GM20431 (cell line): Measurements from ENCODE around the gene DOC2A.

Experiments
- in situ Hi-C: fragments of 300-500 bp; cut with MseI, MboI; formaldehyde crosslinking; loops from one replicate; pipeline ENCODE4 v1.15.0; 2020; ENCODE audit warnings: low sequenced_read_pairs; ENCODE audit not compliant: unreplicated experiment

DOC2A gene

GRCh38 chr16:29993191-29993902 is 17.5 kb downstream of the DOC2A start:
- in situ Hi-C loops = no loop called here

- in situ Hi-C loops = no loop called here
These were observed 18.4 kb downstream of the DOC2A start for GRCh38 chr16:29992344-29992967.

GRCh38 chr16:29991571-29991904 is 19.3 kb downstream of the DOC2A start:
- in situ Hi-C loops = no loop called here

- in situ Hi-C loops = no loop called here
These were observed 19.8 kb downstream of the DOC2A start for GRCh38 chr16:29990883-29991570.

- in situ Hi-C loops = no loop called here
These were observed 20.8 kb downstream of the DOC2A start for GRCh38 chr16:29990034-29990433.

GRCh38 chr16:29989111-29989858 is 21.5 kb downstream of the DOC2A start:
- in situ Hi-C loops = no loop called here

- in situ Hi-C loops = no loop called here
These were observed 22.3 kb downstream of the DOC2A start for GRCh38 chr16:29988346-29989075.

GRCh38 chr16:29987371-29988085 is 23.3 kb downstream of the DOC2A start:
- in situ Hi-C loops = no loop called here

- in situ Hi-C loops = no loop called here
These were observed 23.9 kb downstream of the DOC2A start for GRCh38 chr16:29986931-29987330.

GRCh38 chr16:29986231-29986630 is 24.6 kb downstream of the DOC2A start:
- in situ Hi-C loops = no loop called here

- in situ Hi-C loops = no loop called here
These were observed 25.5 kb downstream of the DOC2A start for GRCh38 chr16:29985271-29985811.

- in situ Hi-C loops = no loop called here
These were observed 26.1 kb downstream of the DOC2A start for GRCh38 chr16:29984764-29985147.

- in situ Hi-C loops = no loop called here
These were observed 26.6 kb downstream of the DOC2A start for GRCh38 chr16:29984137-29984763.

- in situ Hi-C loops = no loop called here
These were observed 27.2 kb downstream of the DOC2A start for GRCh38 chr16:29983420-29984136.

- in situ Hi-C loops = no loop called here
These were observed 28.0 kb downstream of the DOC2A start for GRCh38 chr16:29982560-29983419.

GRCh38 chr16:29978564-29979270 is 32.1 kb downstream of the DOC2A start:
- in situ Hi-C loops = no loop called here

GRCh38 chr16:29978081-29978480 is 32.7 kb downstream of the DOC2A start:
- in situ Hi-C loops = no loop called here
